CD1c-positive myeloid dendritic cell (primary cell): ENCODE data around the gene ZIC2.
"Not testable (repeated sequence)": the region's sequence is repeated elsewhere in the genome, so short reads cannot be mapped to it uniquely, and the experiment has no call there.

ENCODE experiments used
- DNase-seq: peaks from one replicate; pipeline ENCODE4 v3.0.0-alpha.2; 2016; ENCODE audit errors: extremely low spot score

ZIC2 gene

DNA sequence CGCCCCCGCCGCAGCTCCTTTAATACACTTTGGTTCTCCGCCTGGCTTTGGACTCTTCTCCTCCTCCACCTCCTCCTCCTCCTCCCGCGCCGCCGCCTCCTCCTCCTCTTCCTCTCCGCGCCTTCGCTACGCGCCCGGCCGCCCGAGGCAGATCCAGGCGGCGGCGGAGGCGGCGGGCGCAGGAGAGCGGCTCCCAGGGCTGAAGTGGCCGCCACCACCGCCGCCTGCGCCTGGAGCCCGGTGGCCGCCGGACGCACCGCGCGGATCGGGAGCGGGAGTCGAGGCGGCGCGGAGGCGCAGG lies at the start of gene ZIC2:
TSS of gene ZIC2 (plus strand) at position 50 of the 301 bp plus-strand sequence. CDS start 281 bp downstream, outside the sequence.
- DNase-seq, result no peak

DNA sequence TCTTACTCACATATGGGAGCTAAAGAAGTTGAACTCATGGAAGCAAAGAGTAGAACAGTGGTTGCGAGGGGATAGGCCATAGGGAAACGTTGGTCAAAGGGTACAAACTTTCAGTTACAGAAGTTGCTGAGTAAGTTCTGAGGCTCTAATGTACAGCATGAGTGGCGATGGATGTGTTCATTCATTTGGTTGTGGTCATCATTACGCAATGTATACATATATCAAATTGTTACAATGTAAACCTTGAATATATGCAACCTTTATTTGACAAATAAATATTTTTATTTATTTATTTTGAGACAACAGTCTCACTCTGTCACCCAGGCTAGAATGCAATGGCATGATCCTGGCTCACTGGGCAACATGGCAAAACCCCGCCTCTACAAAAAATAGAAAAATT lies 48.7 kb upstream of the ZIC2 start:
- no peak for DNase-seq

GRCh38 chr13:99935772-99936171 lies 45.8 kb upstream of the ZIC2 start:
- DNase-seq, result no peak

GRCh38 chr13:99938635-99939034 lies 42.9 kb upstream of the ZIC2 start:
- DNase-seq, result no peak

DNA sequence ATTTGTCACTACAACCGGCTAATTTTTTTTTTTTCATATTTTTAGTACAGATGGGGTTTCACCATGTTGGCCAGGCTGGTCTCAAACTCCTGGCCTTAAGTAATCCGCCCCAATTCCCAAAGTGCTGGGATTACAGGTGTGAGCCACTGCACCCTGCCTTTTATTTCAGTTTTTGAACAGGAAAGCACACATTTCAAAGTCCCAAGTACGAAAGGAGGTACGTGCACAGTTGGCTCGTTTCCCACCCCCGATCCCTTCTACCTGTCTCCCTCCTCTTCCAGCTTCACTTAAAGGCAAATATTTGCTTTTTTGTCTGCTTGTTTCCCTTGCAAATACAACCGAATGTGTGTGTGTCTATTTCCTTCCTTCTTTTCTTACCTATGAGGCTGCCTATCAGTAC lies 40.5 kb upstream of the ZIC2 start:
- no peak for DNase-seq

DNA sequence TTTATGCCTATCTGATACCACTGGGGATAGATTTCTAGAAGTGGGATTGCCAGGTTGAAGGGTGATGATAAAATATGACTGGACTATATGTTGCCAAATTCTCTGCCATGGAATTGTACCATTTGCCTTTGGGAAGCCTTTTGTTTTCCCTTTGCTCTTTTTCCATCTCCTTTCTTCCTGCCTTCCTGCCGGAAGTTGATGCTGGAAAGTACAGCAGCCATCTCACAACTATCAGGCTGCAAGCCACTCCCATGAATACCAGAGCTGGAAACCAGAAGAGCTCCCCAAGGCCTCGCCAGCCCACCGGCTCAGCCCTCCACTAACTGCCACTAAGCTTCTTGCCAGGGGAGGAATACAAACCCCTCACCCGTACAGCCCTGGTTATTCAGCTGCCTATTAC lies 39.7 kb upstream of the ZIC2 start:
- no peak for DNase-seq

DNA sequence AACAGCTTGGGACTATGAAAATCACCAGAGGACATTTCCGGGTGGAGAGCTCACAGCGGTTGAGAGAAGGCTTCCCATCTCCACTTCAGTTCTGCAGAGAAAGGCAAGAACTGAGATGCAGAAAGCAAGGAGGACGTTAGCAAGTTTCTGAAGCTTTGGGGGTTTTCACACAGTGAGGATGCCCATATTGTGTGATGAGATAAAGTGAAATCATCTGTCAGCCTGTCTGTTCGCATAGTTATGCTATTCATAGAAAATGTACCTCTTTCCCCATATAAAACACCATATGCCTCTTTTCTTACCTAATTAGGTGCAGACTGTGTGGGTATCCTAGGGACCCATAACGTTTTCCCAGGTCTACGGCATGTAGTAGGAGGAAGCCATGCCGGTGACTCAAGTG lies 37.5 kb upstream of the ZIC2 start:
- DNase-seq, result no peak

DNA sequence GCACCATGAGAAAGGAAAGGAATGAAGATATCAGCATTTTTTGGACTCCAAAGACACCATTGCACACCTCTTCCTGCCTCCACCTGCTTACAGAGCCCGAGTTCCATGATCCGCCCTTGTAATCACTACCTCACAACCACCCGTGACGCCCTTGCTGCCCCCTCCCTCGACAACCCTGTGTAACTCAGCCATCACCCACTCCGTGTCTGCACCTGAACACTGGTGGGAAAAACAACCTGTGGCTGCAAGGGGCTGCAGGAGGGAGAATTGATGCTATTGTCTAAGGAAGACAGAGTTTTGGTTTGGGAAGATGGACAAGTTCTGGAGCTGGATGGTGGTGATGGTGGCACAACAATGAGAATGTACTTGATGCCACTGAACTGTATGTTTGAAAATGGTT lies 37.0 kb upstream of the ZIC2 start:
- no peak for DNase-seq

- DNase-seq, result not testable (repeated sequence)
Measured at GRCh38 chr13:99945515-99945914, 36.1 kb upstream of the ZIC2 start.

DNA sequence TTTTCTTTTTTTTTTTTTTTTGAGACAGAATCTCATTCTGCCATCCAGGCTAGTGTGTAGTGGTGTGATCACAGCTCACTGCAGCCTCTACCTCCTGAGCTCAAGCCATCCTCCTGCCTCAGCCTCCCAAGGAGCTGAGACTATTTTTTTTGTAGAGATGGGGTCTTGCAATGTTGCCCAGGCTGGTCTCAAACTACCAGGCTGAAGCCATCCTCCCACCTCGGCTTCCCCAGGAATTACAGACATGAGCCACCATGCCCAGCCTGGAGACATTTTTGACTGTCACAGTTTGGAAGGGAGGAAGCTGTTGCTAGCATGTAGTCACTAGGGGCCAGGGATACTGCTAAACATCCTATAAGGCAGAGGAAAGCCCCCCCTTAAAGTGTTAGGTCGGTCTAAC lies 33.9 kb upstream of the ZIC2 start:
- DNase-seq, result no peak

- DNase-seq, result no peak
Measured at GRCh38 chr13:99948411-99948810, 33.2 kb upstream of the ZIC2 start.

- no peak for DNase-seq
Measured at GRCh38 chr13:99948907-99949678, 32.5 kb upstream of the ZIC2 start.

DNA sequence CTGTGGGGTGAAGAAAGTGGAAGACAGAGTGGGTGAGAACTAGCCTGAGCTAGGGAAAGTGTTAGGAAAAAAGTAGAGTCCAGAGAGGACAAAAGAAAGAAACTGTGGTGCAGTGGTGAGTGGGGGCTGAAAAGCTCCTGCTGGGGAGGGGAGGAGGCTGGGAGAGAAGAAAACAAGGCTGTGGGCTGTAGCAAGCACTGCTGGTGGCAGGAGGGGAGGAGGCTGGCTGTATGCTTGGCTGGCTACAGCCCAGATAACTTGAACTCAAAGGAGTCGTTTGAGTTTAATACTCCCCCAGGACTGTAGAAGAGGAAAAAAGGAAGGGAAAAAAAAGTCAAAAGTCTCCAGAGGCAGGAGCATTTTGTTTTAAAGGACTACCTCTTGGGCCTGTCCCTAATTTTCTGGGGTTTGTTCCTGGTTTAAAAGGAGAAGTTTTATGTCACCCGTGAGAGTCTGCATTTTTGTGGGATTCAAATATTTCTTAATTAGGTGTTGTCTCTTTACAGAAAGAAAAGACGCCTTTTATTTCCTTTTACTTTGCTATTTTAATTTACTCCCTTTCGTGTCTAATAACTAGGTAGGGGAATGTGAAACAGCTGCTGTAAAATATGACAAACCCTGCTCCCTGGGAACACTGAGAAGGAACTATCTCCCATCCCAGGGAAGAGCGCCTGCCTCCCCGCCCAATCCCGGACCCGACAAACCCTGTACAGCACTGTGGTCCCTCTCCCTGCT lies 31.7 kb upstream of the ZIC2 start:
- DNase-seq, result no peak

- not testable (repeated sequence) for DNase-seq
Measured at GRCh38 chr13:99951666-99952065, 29.9 kb upstream of the ZIC2 start.

DNA sequence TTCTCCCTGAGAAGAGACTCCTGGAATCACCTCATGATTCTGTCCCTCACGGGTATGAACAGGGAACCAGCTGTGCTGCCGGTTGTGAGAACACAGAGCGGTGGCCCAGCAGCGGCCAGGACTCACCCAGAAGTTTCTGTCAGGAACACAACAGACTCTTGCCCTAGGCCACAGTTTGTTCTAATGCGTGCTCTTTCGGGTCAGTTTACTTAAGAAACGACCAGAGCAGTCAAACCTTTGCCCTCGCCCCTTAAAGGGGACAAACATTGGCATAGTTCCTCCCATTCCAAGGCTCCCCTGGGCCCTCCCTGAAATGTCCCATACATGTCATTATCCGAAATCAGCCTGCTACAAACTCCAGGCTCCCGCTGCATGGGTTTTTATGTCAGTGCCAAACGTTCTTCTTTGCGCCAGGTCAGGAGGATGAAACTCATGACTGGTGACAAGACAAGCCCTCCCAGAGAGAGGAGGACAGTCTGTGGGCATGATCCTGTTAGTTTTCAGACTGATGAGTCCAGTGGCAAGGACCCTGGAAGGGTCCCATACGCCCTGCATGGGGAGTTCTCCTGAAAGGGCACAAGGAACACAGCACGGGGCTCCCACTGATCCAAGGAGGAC lies 28.3 kb upstream of the ZIC2 start:
- no peak for DNase-seq

DNA sequence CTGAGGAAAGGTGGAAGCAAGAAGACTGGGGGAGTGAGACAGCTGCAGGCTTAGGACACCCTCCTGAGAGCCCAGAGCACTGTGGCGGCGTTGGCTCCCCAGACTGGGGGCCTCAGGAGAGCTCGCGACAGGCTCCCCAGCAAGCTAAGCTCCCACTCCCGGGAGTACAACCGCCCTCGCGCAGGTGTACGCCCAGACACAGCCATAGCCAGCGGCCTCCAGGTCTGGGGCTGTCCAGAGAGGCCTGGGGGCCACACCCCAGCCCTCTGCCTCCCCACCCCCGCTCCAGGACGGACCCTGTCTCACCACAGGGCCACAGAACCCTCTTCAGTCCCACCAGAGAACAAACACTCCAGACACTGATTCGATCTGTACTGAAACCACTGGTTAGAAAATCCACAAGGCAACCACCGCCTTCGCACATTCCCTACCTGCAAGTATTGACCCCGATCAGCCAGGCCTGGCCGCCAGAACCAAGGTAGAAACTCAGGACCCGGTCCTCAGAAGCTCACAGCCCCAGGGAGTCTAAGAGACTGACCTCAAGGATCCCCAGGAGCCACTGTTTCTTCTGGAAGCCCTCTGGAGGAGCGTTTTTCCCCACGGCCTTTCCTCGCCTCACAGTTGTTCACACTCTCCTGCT lies 26.4 kb upstream of the ZIC2 start:
- DNase-seq, result no peak

GRCh38 chr13:99955747-99956472 lies 25.7 kb upstream of the ZIC2 start:
- DNase-seq, result no peak

DNA sequence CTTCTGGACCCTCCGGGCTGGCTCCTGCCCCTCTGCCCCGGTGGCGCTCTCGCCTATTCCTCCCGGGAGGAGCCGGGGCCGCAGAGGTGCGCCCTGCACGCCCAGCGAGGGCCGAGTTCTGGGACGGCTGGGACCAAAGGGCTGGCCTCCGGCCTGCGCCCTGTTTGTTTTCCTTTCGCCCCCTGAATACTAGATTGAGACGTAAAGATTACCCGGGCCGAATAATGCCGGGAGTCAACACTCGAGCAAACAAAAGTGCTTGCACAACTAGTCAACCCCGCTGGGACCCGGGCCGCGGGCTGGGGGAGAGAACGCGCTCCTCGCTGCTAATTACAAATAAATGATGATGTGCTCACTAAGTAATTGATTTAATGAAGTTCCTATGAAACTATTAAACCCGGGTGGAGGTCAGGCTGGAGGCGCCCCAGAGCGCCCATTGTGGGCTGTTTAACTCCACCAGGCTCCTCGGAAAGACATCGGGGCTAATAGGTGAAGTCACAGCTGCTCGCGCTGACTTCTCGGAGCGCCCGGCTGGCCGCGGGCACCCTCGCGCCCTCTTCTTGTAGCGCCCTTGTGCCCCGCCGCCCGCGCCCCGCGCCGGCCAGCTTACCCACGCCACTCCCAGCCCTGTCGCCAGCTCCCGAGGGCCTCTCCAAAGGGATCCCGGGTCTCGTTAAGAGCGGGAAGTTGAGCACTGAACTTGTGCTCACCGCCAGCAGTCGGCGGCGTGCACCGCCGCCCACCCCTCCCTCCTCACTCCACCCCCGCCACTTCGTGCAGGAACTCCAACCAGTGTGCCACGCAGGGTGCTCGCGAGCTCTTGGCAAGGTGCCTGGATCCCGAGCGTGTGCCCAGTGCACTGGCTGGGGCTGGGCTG lies 24.9 kb upstream of the ZIC2 start:
- no peak for DNase-seq

DNA sequence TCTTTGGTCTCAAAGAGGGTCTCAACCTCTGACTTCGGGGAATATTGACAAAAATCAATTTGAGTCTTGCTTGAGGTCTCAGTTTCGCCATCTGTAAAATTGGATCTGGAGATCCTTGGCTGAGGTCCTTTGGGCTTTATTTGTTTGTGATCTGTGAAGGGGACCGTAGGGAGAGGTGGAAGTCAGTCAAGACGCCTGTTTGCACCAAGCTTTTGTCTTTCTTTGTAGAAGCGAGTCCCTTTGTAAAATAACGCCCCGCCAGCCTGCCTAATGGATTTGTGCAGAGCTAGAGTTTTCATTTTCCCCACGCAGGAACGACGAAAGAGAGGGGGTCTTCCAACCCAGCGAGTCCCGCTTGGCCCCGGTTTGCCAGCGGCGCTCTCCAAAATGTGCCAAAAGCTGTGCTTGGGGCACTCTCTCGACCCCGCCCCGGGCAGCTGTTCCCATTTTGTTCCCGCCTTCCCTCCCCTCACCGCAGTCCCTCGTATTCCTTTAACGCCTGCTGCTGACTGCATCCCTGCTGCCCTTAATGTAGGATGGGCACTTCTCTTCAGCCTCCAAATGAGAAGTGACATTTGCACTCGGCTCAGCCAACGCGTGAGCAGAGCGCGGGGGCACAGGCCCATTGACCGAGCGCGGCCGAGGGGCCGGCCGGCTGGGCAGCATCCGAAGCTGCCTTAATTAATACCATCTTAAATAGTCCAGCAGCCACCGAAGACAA lies 23.0 kb upstream of the ZIC2 start:
- DNase-seq, result no peak

GRCh38 chr13:99959127-99959539 lies 22.5 kb upstream of the ZIC2 start:
- DNase-seq, result no peak
